Measurements from ENCODE around the gene KCNAB3. TPM values are rescaled to one million over a fixed set of nuclear protein-coding genes. Genes with fewer than 3 reads are reported as not detected.

Gene KCNAB3
- polyA plus RNA-seq, 1 donor (not counting 4 experiments of a cell fraction or from before 2014, with no cell fraction given), result 2.0 TPM

DNA sequence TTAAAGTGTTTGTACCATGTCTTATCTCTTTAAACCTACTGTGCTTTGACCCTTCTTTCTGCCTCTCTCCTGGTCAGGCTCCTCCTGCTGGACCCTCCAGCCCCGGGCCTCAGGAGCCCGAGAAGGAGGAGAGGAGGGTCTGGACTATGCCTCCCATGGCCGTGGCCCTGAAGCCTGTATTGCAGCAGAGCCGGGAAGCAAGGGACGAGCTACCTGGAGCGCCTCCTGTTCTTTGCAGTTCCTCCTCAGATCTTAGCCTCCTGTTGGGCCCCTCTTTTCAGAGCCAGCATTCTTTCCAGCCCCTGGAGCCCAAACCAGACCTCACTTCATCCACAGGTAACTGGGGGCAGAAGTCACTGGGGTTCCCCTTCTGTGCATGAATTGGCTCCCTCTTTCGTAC, 16.0 kb upstream of the KCNAB3 start:
- Histone ChIP-seq H3K4me2 (ENCODE audit: control insufficient read depth, extremely low read depth, insufficient read depth, low read depth, low read length) (no peak overlapping the region), H3K4me3 (ENCODE audit: control insufficient read depth in 2 of 3, extremely low read depth in 1 of 3, insufficient read depth in 2 of 3, low read depth in 1 of 3, low read length in 3 of 3) (no peak overlapping the region), H3K9ac (ENCODE audit: control insufficient read depth, extremely low read depth, insufficient read depth, low read length) (no peak overlapping the region), H3K36me3 (ENCODE audit: control insufficient read depth in 2 of 2, extremely low read depth in 1 of 2, insufficient read depth in 2 of 2, low read length in 2 of 2) (peaks cover 29 to 42% of the 10 kb centered on the region in 2 experiments), H3K4me1 (ENCODE audit: control insufficient read depth, extremely low read depth, insufficient read depth, low read length) (no peaks in the 10 kb centered on the region), H3K79me2 (ENCODE audit: control insufficient read depth, insufficient read depth, low read length) (no peaks in the 10 kb centered on the region), H4K20me1 (ENCODE audit: control insufficient read depth, extremely low read depth, insufficient read depth, low read length) (no peaks in the 10 kb centered on the region), H3K27me3 (ENCODE audit: control insufficient read depth, extremely low read depth, insufficient read depth, low read length) (no peaks in the 10 kb centered on the region), H3K27ac (ENCODE audit: control insufficient read depth, insufficient read depth, low read length) (no peak overlapping the region), H2AFZ (ENCODE audit: control insufficient read depth, low read length) (no peak overlapping the region), H3K9me3 (ENCODE audit: control insufficient read depth, low read depth, low read length) (no peaks in the 10 kb centered on the region), H3K9me1 (ENCODE audit: control insufficient read depth, extremely low read depth, insufficient read depth, low read length) (no peaks in the 10 kb centered on the region)
- FAIRE-seq (no peak), DNase-seq (ENCODE audit: low read depth, low spot score) (no peak)
- dilution Hi-C loops (cut with MboI; ENCODE audit: extremely low pct_ligation_motif_present, low sequenced_read_pairs), result no loop called here
- TF ChIP-seq, protein P1, sequence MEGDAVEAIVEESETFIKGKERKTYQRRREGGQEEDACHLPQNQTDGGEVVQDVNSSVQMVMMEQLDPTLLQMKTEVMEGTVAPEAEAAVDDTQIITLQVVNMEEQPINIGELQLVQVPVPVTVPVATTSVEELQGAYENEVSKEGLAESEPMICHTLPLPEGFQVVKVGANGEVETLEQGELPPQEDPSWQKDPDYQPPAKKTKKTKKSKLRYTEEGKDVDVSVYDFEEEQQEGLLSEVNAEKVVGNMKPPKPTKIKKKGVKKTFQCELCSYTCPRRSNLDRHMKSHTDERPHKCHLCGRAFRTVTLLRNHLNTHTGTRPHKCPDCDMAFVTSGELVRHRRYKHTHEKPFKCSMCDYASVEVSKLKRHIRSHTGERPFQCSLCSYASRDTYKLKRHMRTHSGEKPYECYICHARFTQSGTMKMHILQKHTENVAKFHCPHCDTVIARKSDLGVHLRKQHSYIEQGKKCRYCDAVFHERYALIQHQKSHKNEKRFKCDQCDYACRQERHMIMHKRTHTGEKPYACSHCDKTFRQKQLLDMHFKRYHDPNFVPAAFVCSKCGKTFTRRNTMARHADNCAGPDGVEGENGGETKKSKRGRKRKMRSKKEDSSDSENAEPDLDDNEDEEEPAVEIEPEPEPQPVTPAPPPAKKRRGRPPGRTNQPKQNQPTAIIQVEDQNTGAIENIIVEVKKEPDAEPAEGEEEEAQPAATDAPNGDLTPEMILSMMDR (optimal IDR thresholded peaks at IDR 0.05 in 1 of 3, IDR thresholded peaks at IDR 0.05 in 1 of 3, conservative IDR thresholded peaks at IDR 0.05 in 1 of 3; ENCODE audit: extremely low read depth in 1 of 3, insufficient read depth in 2 of 3, low read length in 3 of 3), result no peak
- no peak for TF ChIP-seq EZH2 (IDR thresholded peaks at IDR 0.05; ENCODE audit: low read length)

DNA sequence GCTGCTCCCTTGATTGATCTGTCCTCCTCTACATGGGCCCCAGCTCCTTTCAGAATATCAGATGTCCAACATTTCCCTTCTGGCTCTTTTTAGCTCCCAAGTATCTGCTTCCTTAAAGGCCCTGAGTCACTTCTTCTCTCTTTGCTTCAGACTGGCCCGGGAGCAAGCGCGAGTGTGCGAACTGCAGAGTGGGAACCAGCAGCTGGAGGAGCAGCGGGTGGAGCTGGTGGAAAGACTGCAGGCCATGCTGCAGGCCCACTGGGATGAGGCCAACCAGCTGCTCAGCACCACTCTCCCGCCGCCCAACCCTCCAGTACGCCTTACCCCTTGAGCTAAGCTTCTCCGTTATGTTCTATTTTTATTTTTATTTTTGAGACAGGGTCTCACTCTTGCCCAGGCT, 14.7 kb upstream of the KCNAB3 start:
- Histone ChIP-seq H4K20me1 (ENCODE audit: control insufficient read depth, extremely low read depth, insufficient read depth, low read length) (no peaks in the 10 kb centered on the region), H3K79me2 (ENCODE audit: control insufficient read depth, insufficient read depth, low read length) (no peaks in the 10 kb centered on the region), H3K27ac (ENCODE audit: control insufficient read depth, insufficient read depth, low read length) (no peak overlapping the region), H3K4me3 (ENCODE audit: control insufficient read depth in 2 of 3, extremely low read depth in 1 of 3, insufficient read depth in 2 of 3, low read depth in 1 of 3, low read length in 3 of 3) (no peak overlapping the region), H3K27me3 (ENCODE audit: control insufficient read depth, extremely low read depth, insufficient read depth, low read length) (no peaks in the 10 kb centered on the region), H3K4me1 (ENCODE audit: control insufficient read depth, extremely low read depth, insufficient read depth, low read length) (no peaks in the 10 kb centered on the region), H3K9me3 (ENCODE audit: control insufficient read depth, low read depth, low read length) (no peaks in the 10 kb centered on the region), H3K36me3 (ENCODE audit: control insufficient read depth in 2 of 2, extremely low read depth in 1 of 2, insufficient read depth in 2 of 2, low read length in 2 of 2) (peaks cover 35 to 46% of the 10 kb centered on the region in 2 experiments), H2AFZ (ENCODE audit: control insufficient read depth, low read length) (no peak overlapping the region), H3K9ac (ENCODE audit: control insufficient read depth, extremely low read depth, insufficient read depth, low read length) (no peak overlapping the region), H3K4me2 (ENCODE audit: control insufficient read depth, extremely low read depth, insufficient read depth, low read depth, low read length) (no peak overlapping the region), H3K9me1 (ENCODE audit: control insufficient read depth, extremely low read depth, insufficient read depth, low read length) (no peaks in the 10 kb centered on the region)
- FAIRE-seq, result no peak
- DNase-seq (ENCODE audit: low read depth, low spot score), result no peak
- dilution Hi-C loops (cut with MboI; ENCODE audit: extremely low pct_ligation_motif_present, low sequenced_read_pairs), result no loop called here
- TF ChIP-seq, protein P1 (optimal IDR thresholded peaks at IDR 0.05 in 1 of 3, IDR thresholded peaks at IDR 0.05 in 1 of 3, conservative IDR thresholded peaks at IDR 0.05 in 1 of 3; ENCODE audit: extremely low read depth in 1 of 3, insufficient read depth in 2 of 3, low read length in 3 of 3), result no peak
- TF ChIP-seq EZH2 (IDR thresholded peaks at IDR 0.05; ENCODE audit: low read length), result no peak
